Tibial nerve (tissue), 4 donors: Measurements from ENCODE around the gene ICA1.

ENCODE experiments used
- CTCF ChIP-seq, 5 experiments: fragments of 200-600 bp in 3 of 5; fragments of 450-650 bp in 2 of 5; sonication (generic) in 3 of 5; IDR thresholded peaks; one replicate each; pipeline ENCODE4 v1.5.1; 2016 to 2019; ENCODE audit warnings: antibody characterized with exemption in 5 of 5, mild to moderate bottlenecking in 3 of 5, moderate library complexity in 2 of 5
- EP300 ChIP-seq, 2 donors: sonication (generic); formaldehyde crosslinking; IDR thresholded peaks; one replicate each; pipeline ENCODE4 v1.6.1; 2017; ENCODE audit warnings: antibody characterized with exemption in 2 of 2, mild to moderate bottlenecking in 1 of 2
- POLR2A ChIP-seq, 2 donors: fragments of 450-650 bp; IDR thresholded peaks; one replicate each; pipeline ENCODE4 v1.6.1; 2017; ENCODE audit warnings: antibody characterized with exemption in 2 of 2, mild to moderate bottlenecking in 2 of 2, moderate library complexity in 2 of 2

GRCh38 chr7:8251195-8251594, 10.8 kb downstream of the ICA1 start:
- no peak for TF ChIP-seq POLR2A (IDR thresholded peaks at IDR 0.05)
- TF ChIP-seq CTCF (IDR thresholded peaks at IDR 0.05), result no peak
- no peak for TF ChIP-seq EP300 (IDR thresholded peaks at IDR 0.05)
